ENCODE measurements around the gene ERC2.

ERC2 gene

DNA sequence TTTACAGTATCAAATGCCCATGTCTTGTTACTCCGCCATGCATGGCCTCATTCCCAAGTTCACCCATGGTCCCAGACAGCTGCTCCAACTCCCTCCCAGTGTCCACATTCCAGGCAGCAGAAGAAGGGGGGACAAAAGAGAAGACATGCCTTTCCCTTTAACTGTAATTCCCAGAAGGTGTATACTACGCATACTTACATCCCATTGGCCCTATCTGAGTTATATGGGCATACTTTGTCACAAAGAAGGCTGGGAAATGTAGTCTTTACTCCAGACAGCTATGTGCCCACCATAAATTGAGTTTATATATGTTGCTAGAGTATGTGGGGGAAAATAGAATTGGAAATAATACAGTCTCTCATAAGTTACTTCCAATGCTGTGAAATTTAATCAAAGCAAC, 70.5 kb downstream of the ERC2 start:
- Histone ChIP-seq H3K27me3 (no peaks in the 10 kb centered on the region), H3K9me3 (no peaks in the 10 kb centered on the region), H3K4me3 (ENCODE audit: low read depth, low read length) (no peak overlapping the region), H3K36me3 (no peaks in the 10 kb centered on the region), H3K4me1 (no peaks in the 10 kb centered on the region)
- TF ChIP-seq, protein P1, sequence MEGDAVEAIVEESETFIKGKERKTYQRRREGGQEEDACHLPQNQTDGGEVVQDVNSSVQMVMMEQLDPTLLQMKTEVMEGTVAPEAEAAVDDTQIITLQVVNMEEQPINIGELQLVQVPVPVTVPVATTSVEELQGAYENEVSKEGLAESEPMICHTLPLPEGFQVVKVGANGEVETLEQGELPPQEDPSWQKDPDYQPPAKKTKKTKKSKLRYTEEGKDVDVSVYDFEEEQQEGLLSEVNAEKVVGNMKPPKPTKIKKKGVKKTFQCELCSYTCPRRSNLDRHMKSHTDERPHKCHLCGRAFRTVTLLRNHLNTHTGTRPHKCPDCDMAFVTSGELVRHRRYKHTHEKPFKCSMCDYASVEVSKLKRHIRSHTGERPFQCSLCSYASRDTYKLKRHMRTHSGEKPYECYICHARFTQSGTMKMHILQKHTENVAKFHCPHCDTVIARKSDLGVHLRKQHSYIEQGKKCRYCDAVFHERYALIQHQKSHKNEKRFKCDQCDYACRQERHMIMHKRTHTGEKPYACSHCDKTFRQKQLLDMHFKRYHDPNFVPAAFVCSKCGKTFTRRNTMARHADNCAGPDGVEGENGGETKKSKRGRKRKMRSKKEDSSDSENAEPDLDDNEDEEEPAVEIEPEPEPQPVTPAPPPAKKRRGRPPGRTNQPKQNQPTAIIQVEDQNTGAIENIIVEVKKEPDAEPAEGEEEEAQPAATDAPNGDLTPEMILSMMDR (IDR thresholded peaks at IDR 0.05; ENCODE audit: low read depth, low read length) = no peak
- DNase-seq = no peak

DNA sequence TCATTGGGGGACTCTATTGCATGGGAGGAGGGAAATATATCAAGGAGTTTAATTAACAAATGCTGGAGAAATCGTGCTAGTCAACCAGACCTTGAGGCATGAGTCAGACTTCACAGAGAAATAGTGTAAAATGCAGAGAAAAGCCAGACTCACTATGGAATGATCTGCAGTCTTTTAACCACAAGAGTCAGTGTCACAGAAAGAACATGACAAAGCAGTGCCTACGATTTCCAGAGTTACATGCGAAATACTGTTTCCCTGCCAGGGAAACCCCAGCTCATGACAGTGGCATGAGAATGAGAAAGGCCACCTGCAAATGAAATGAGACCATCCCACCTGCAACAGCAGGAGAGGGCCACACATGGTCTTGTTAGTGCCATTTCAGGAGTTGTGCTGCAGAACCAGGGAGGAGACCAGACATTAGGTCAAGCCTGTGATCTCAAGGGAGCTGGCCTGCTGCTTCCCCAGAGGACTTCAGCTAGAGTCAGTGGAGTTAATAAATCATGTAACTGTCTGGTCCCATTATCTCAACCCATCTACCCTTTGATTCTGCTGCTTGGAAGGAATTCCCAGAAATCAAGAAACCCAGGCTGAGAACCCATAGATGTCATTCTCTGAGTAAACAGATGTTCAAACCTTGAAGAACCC, 79.0 kb downstream of the ERC2 start:
- Histone ChIP-seq H3K4me3 (ENCODE audit: low read depth, low read length) (no peak overlapping the region), H3K4me1 (no peaks in the 10 kb centered on the region), H3K27me3 (no peaks in the 10 kb centered on the region), H3K9me3 (no peaks in the 10 kb centered on the region), H3K36me3 (no peaks in the 10 kb centered on the region)
- DNase-seq = no peak
- TF ChIP-seq, protein P1 (IDR thresholded peaks at IDR 0.05; ENCODE audit: low read depth, low read length) = no peak

DNA sequence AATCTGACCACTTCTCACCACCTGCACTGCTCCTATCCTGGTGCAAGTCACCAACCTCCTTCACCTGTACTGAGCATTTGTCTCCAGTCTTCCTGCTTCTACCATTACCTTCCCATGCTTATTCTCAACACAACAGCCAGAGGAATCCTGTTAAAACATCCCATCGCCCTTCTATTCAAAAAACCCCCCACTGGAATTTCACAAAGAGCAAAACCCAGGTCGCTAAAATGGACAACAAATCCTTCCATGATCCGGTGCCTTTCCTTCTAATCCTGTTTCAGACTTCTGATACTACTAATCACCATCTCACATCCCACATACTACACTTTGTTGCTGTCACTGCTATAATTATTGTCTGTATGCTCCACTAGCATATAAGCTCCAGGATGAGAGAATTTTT, 85.2 kb downstream of the ERC2 start:
- no peaks in the 10 kb centered on the region for H3K9me3 ChIP-seq
- no peaks in the 10 kb centered on the region for H3K36me3 ChIP-seq
- H3K4me3 ChIP-seq (ENCODE audit: low read depth, low read length) = no peak overlapping the region
- H3K27me3 ChIP-seq = no peaks in the 10 kb centered on the region
- no peak for DNase-seq
- TF ChIP-seq, protein P1 (IDR thresholded peaks at IDR 0.05; ENCODE audit: low read depth, low read length) = no peak
- no peaks in the 10 kb centered on the region for H3K4me1 ChIP-seq

DNA sequence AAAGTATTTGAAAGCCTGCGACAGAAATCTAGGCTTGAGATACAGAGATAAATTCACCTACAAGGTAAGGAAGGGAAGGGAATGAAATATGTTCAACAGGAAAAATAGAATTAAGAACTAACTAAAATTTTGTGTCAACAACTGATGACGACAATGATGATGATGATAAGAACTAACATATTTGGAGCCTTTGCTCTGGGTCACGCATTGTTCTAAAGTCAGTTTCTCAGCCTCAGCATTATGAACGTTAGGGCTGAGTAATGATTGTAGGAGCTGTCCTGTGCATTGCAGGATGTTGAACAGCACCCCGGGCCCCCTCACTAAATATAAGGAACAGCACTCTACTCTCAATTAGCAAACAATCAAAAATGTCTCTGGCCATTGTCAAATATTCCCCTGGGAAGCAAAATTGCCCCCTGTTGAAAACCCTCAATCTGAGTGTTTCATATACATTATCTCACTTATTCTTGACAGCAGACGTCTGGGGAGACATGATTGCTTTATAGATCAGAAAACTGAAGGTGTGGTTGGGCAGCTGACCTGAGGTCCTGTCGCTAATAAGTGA, 88.5 kb downstream of the ERC2 start:
- H3K4me1 ChIP-seq = no peaks in the 10 kb centered on the region
- DNase-seq = peak; percentile 6
- no peak overlapping the region for H3K4me3 ChIP-seq (ENCODE audit: low read depth, low read length)
- H3K27me3 ChIP-seq = no peaks in the 10 kb centered on the region
- no peaks in the 10 kb centered on the region for H3K9me3 ChIP-seq
- no peaks in the 10 kb centered on the region for H3K36me3 ChIP-seq
- TF ChIP-seq, protein P1 (IDR thresholded peaks at IDR 0.05; ENCODE audit: low read depth, low read length) = no peak

DNA sequence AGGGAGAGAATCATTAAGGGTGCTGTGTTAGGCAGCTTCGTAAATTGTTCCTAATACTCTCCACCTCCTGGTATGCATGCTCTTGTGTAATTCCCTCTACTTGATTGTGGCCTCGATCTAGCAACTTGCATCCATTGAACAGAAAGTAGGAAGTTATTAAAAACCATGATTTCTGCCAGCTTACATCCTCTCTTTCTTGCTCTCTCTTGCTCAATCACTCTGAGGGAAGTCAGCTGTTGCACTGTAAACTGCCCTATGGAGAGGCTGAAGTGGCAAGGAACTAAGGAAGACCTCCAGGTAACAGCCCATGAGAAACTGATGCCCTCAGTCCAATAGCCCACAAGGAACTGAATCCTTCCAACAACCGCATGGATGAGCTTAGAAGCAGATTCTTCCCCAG, 92.6 kb downstream of the ERC2 start:
- Histone ChIP-seq H3K9me3 (no peaks in the 10 kb centered on the region), H3K36me3 (no peaks in the 10 kb centered on the region), H3K4me3 (ENCODE audit: low read depth, low read length) (no peak overlapping the region), H3K4me1 (no peaks in the 10 kb centered on the region), H3K27me3 (no peaks in the 10 kb centered on the region)
- DNase-seq = no peak
- TF ChIP-seq, protein P1 (IDR thresholded peaks at IDR 0.05; ENCODE audit: low read depth, low read length) = no peak

DNA sequence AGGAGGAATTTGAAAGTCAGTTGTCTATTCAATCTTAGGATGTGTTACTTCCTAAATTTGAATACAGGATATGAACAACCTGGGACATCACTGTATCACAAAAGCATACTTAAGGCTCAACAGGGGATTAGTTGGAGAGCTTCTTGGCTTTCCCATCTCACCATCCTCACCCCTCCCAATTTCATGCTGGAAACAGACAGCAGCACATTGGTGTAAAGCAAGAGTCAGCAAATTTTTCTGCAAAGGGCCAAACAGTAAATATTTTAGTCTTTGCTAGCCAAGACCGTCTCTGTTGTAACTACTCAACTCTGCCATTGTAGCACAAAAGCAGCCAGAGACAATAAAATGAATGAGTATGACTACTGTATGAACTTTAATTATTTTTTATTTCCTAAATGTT, 94.9 kb downstream of the ERC2 start:
- TF ChIP-seq, protein P1 (IDR thresholded peaks at IDR 0.05; ENCODE audit: low read depth, low read length) = no peak
- no peaks in the 10 kb centered on the region for H3K4me1 ChIP-seq
- no peaks in the 10 kb centered on the region for H3K27me3 ChIP-seq
- H3K36me3 ChIP-seq = no peaks in the 10 kb centered on the region
- no peak for DNase-seq
- H3K4me3 ChIP-seq (ENCODE audit: low read depth, low read length) = no peak overlapping the region
- no peaks in the 10 kb centered on the region for H3K9me3 ChIP-seq
